GM12864 (cell line): ENCODE results near the gene IQSEC2.

Source experiments
- DNase-seq: peaks from one replicate; pipeline ENCODE4 v3.0.0-alpha.2; 2011; ENCODE audit warnings: low read depth
- H3K4me3 ChIP-seq: 2 replicates; pipeline ENCODE4 v1.5.1; 2011; ENCODE audit warnings: mild to moderate bottlenecking, low read depth, low read length, control low read depth
- TF ChIP-seq, protein P1 (sequence below): IDR thresholded peaks from 2 replicates; pipeline ENCODE4 v1.5.1; 2011; ENCODE audit warnings: low read depth, mild to moderate bottlenecking, moderate library complexity, low read length, control low read depth, inconsistent platforms; ENCODE audit errors: missing control alignments

IQSEC2 gene

GRCh38 chrX:53265771-53266574 lies 15.4 kb downstream of the IQSEC2 start:
- no peak for DNase-seq
- TF ChIP-seq, protein P1, sequence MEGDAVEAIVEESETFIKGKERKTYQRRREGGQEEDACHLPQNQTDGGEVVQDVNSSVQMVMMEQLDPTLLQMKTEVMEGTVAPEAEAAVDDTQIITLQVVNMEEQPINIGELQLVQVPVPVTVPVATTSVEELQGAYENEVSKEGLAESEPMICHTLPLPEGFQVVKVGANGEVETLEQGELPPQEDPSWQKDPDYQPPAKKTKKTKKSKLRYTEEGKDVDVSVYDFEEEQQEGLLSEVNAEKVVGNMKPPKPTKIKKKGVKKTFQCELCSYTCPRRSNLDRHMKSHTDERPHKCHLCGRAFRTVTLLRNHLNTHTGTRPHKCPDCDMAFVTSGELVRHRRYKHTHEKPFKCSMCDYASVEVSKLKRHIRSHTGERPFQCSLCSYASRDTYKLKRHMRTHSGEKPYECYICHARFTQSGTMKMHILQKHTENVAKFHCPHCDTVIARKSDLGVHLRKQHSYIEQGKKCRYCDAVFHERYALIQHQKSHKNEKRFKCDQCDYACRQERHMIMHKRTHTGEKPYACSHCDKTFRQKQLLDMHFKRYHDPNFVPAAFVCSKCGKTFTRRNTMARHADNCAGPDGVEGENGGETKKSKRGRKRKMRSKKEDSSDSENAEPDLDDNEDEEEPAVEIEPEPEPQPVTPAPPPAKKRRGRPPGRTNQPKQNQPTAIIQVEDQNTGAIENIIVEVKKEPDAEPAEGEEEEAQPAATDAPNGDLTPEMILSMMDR, result no peak
- no peak overlapping the region for H3K4me3 ChIP-seq

- TF ChIP-seq, protein P1, result no peak
- DNase-seq, result no peak
- H3K4me3 ChIP-seq, result no peak overlapping the region
Observed at GRCh38 chrX:53263597-53264094, 17.7 kb downstream of the IQSEC2 start.

GRCh38 chrX:53262918-53263394 lies 18.4 kb downstream of the IQSEC2 start:
- no peak for DNase-seq
- H3K4me3 ChIP-seq, result no peak overlapping the region
- TF ChIP-seq, protein P1, result no peak

DNA sequence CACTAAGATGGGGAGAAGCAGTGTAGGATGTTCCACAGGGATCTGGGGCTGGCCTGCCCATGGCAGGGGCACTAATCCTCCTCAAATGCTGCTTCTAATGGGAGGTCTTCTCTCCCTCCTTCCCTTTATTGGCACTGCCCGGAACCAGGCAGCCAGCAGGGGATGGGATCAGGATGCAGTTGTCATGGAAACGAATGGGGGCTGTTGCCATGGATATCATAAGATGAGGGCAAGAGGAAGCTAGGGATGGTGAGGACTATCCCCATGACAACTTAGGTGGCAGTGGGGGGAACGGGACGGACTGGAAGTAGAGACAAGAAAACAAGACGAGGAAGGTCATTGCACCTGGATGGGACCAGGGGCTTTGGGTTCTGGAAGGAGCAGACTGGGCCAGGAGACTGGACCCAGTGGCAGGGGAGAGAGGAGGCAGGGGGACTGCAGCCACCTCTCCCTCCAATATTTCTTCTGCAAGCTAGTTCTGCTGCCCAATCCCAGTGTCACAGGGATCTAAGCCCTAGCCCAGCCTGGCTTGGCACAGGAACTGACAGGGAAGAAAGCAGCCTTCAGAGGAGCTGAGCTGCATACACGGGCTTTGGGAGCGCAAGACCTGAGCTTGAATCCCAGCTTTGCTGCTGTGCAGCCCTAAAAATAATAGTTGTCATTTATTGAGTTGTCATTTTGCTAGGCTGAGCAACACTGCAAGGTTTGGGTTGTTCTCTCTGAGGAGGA lies 19.0 kb downstream of the IQSEC2 start:
- no peak overlapping the region for H3K4me3 ChIP-seq
- no peak for DNase-seq
- TF ChIP-seq, protein P1, result no peak

- TF ChIP-seq, protein P1, result no peak
- DNase-seq, result no peak
- no peak overlapping the region for H3K4me3 ChIP-seq
Observed at GRCh38 chrX:53261355-53261972, 19.9 kb downstream of the IQSEC2 start.

- no peak overlapping the region for H3K4me3 ChIP-seq
- no peak for DNase-seq
- TF ChIP-seq, protein P1, result no peak
Observed at GRCh38 chrX:53260836-53261235, 20.5 kb downstream of the IQSEC2 start.
